Hindlimb muscle (tissue), 1 donor: ENCODE results near the gene KCNIP1. TPM values are rescaled to one million over a fixed set of nuclear protein-coding genes. Genes with fewer than 3 reads are reported as not detected.

Experiments used
- DNase-seq: peaks from one replicate; pipeline ENCODE4 v3.0.0-alpha.2; 2013
- polyA plus RNA-seq: library from polyadenylated mRNA; unstranded; fragments of 120-200 nt; gene quantifications from one replicate; pipeline ENCODE4 v1.2.1, GENCODE V29; 2013; ENCODE audit not compliant: insufficient read length

KCNIP1 gene
- polyA plus RNA-seq, 1 donor: 1.3 TPM

DNA sequence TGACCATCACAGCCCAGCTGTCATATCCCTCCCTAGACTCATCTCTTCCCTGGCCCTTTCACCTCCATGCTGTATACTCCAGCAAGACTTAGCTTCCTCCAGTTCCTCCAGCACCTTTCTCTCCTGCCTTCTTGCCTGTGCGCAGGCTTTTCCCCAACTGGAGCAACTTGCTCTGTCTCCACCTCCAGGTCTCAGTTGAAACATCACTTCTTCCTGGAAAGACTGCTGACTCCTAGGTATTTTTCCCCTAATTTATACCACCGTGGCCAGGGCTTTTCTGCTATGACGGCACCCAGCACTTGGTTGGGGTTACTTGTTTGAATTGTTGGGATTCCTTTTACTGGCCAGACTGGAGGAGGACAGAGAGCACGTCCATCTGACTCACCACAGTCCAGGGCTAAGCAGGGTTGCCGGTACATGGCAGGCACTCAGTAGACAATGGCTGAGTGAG lies 67.5 kb downstream of the KCNIP1 start:
- no peak for DNase-seq

DNA sequence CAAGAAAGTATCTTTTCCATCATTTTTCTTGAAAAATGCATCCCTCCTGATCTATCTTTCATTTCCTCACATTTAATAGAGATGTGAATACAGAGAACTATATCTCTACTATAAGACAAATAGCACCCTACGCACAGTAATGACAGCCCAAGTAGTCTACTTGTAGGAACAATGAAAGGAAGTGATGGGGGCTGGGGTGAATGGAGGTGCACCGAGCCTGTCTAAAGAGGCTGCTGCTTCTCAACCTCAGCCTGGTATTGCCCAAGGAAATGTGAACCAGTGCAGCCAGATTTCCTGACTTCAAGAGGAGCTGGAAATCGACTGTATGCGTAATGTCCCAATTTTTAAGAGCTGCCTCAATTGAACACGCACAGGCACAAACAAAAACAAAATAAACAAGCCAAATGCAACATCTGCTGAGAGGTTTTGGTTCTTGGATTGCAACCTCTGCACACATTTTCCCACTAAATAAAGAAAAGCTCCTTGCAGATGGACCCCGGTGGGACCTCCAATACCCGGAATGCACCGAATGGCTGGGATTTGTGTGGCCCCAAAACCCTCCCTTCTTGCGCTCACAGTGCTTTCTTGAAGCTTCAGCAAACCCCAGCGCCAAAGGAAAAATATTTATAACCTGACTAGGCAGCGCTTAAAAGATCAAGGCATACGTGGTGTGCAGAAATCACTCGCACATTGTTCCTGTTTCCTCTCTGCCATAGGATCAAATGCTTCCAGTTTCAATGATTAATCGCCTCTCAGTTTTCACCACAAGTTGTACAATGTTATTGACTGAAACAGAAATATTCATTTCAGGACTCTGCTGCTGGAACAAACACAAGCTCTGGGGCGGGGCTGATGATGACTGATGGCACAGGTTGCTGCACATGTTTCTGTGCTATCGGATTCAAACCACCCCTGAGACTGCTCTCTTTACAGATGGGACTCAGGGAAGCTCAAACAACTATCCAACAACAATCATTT lies 68.3 kb downstream of the KCNIP1 start:
- peak; percentile 62 for DNase-seq

DNA sequence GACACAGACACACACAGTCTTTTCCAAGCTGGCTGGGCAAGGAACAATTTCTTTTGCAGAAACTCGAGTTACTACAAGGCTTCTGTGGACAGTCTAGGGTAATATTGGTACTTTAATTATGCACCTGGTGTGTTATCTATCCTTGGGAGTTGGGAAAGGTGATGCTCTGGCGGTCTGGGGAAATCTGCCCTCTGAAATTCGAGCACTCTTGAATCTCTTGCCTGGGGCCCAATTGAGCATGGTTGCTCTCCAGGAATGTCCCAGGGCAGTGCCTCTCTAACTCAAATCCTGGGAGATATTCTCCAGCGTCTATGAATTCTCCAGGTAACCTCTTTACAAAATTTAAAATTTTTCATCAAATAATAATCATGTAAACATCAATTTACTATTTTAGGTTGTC lies 69.3 kb downstream of the KCNIP1 start:
- no peak for DNase-seq

DNA sequence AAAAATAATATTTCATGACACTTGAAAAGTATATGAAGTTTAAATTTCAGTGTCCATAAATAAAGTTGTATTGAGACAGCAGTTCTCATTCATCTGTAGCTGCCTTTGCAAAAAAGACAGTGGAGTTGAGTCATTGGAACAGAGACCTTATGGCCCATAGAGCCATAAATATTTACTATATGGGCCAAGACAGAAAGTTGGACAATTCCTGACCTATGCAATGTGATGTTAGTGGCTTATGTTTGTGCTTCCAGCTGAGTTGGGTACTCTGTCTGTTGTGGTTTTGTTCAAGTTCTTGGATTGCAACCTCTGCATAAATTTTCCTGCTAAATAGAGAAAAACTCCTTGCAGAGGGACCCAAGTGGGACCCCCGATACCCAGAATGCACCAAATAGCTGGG lies 69.8 kb downstream of the KCNIP1 start:
- no peak for DNase-seq

DNA sequence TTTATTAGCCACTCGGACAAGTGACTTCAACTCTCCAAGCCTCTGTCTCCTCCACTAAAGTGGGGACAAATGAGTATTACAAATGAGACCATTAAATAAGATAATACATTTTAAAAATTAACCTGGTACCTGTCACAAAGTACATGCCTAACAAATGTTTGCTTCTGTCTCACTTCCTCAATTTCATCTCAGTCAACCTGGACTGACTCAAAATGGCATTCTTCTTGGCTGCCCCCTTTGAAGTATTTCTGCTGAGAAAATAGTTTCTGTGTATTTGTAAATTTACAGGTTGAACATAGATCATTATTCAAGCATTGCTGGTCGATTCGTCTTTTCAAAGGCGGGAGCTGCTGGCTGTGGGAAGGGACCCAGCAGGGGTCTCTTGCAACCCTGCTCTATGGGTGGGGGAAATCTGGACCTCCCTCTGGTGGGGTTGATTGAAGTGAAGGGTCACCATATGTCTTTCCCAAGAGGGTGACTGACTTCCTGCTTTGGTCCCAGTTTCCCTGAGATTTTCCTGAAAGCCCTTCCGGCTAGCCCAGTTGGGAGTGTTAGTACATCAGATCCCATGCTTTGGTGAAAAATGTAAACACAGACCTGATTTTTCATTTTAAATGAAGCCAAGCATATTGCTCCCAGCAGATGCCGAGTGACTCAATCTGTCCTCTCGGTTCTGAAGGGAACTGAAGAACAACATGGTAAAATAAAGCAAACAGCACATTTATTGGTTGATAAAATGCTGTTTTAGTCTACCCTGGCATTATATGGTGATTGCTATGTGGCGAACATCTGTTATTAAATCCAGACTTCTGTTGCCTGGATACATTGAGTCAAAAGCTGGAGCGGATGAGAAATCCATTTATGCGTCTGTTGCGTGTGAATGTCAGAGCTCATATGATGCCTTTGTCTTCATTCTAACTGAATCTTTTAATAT lies 73.0 kb downstream of the KCNIP1 start:
- DNase-seq: no peak

DNA sequence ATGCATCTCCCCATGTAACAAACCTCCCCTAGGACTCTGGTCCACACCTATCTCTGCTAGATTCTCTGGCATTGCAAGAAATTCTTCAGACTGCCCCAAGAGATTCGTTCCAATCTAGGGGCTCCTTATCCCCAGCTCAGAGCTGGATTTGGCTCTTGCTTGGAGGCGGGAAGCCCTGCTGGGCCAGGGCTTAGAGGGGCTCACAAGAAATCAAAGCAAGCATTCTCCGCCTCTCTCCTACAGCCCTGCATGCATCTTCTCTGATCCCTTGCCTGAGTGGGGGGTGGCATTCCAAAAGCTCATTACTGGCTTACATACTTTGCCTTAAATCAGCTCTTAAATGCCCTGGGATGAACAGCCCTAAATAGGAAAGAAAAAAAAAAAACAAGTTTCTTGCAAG lies 75.8 kb downstream of the KCNIP1 start:
- no peak for DNase-seq

DNA sequence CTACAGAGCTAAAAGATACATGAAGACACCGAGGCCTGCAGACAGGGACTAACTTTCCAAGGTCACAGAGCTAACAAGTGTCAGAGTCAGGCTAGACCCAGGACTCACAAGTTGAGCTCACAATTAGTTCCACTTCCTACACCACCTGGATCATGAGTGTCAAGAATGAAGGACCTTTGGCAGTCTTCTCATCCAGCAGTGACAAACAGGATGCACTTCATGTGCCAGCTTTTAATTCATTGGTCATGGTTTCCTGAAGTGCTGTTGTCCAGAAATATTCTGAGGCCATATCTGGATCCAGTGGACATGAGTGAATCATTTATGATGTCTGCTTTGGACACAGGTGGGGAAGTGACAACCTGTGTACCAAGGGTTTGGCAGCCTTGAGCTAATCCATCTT lies 77.4 kb downstream of the KCNIP1 start:
- DNase-seq: no peak

DNA sequence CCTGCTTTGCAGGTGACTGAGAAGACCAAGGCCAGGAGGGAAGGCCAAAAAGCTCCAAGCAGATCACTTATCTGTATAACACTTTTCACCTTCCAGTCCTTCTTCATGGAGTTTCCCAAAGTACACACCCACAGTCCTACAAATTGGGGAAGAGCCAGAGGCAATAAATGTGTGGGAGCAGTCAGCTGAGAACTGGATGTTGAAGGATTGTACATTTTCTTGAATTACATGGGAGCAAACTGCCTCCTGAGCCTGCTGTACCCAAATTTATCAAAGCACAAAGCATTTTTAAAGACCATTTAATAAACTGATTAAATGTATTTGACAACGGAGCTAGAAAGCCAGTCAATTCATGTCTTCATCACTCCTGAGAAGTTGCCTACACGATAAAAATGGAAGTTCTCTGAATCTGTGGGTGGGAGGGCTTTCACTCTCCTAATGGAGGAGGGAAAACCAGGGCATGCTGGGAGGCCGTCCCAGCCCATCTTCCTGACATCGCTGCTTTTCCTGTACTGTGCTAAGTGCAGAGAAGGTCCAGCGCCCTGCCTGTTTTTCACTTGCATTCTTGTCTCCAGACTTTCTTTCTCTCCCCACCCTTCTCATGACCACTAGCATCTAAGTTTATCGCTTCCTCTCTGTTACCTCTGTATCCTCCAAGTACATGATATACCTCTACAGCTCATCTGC lies 79.0 kb downstream of the KCNIP1 start:
- no peak for DNase-seq

DNA sequence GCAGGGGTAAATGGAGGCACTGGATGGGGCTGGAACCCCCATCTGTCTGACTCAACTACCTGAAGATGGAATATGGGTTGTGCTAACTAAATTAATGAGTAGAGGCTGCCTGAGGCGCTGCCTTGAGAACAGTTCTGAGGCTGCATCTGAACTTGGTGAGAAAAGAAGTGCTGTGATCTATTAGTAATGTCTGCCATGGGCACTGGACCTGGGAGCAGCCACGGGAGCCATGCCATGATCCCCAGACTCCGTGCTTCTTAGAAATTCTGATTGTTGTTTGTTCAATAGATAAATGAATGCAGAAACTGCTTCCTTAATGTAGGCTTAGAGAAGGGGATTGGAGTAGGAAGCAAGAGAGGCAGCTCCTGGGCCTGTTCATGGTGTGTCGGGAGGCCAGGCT lies 80.2 kb downstream of the KCNIP1 start:
- no peak for DNase-seq

DNA sequence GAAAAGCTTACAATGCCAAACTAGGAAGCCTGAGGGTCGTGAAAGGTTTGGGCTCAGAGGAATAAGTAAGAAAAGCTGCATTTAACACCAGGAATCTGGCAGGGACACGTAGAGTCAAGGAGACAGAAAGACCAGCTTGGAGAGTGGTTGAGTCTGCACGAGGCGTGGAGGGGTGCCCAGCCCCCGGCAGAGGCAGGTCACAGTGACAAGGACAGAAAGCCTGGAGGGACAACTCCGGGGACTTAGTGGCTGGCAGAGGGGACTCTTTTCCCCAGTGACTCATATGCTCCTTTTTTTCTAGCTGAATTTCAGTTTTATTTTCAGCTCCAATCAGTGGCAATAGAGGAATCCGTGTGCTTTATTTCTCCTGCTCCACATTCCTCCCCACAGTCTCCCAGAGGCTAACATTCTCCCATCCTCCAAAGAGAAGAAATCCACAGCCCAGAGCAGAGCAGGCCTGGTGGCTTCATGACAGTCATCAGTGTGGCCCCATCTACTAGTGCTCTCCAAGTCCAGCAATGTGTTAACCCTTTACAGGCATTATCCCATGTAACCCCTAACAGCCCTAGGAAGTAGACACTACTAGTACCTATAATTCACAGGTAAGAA lies 80.7 kb downstream of the KCNIP1 start:
- DNase-seq: no peak

DNA sequence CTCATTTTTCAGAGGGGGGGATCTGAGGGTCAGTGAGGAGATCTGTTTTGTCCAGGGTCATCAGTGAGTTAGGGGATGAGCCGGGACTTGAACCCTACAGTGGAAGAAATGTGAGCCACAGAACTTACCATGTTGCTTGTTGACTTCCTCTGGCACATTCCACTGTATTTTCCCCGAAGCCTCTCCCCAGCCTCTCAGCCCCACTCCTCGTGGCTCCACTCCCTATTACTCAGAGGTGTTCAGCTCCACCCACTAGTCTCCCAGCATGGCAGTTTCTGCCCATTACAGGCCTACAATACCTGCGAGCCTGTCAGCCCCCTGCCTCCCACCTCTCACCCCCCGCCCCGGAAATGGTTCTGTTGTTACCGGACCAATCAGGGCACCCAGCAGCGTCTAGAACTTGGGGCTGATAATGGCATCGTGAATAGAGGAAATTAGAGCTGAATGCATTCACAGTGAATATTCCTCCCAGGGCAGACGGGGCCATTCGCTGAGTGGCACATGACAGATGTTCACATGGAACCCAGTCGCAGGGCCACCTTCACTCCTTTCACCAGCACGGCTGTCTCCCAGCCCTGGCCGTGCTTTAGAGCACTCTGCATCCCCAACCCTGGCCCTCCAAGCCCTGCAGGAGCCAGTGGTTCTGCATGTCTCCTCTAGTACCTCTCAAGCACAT lies 81.6 kb downstream of the KCNIP1 start:
- DNase-seq: no peak

DNA sequence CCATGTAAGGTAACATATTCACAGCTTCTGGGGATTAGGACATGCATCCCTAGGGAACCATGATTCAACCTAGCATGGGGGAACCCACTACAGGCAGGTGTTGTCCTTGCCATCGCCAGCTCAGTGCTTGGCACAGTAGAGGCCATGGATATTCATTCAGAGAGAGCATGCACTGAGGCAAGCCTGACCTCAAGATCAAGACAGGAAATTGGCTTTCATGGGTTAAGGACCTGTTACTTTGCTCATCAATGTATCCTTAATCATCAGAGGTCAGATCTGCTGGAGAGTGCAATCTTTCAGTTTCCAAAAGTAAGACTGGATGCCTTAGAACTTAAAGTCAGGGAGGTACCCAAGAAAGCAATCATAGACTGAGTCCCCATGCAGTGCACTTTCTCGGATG lies 84.0 kb downstream of the KCNIP1 start:
- no peak for DNase-seq

DNA sequence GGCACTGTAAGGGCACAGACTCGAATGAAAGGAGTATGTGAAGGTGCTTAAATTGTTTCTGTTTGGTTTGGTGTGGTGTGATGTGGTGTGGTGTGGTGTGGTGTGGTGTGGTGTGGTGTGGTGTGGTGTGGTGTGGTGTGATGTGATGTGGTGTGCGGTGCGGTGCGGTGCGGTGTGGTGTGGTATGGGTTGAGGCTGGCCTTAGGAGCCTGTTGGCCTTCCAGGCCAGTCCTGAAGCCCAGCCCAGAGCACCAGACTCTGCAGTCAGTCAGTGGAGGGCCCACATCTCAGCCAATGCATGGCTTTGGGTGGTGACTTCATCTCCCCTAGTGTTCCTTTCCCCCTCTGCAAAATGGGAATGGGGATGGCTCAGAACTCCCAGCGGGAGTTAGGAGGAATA lies 85.8 kb downstream of the KCNIP1 start:
- DNase-seq: no peak

DNA sequence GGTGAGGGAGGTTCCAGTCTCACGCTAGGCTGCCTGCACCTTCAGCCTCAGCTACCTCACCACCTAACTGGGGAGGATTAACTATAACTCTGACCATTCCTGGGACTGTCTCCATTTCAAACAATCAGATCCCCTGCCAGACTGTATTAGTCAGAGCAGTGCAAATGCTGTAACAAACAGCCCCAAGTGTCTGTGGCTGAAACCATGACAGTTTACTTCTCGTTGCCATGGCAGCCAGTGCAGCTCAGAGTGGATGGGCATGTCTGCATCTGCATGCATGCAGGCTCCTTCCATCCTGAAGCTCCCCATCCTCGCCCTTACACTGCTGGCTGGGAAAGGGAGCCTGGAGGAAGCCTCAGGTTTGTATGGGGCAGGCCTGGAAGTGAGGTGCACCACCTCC lies 86.7 kb downstream of the KCNIP1 start:
- DNase-seq: no peak

DNA sequence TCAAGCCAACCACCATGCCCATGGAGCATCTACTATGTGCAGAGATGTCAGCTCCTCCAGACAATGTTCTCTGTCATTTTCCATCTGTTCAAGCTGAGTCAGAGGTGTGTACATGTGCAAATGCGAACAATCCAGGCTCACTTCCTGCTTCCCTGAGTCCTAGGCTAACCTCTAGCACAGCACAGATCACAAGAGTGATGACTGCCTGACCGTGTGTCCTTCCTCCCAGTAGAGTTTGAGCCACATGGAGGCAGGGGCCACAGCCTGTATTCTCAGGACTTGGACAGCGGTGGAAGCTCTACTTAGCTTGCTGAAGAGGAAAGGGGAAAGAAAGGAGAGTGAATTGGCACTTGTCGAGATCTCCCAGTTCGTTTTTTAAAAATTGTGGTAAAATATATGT lies 87.2 kb downstream of the KCNIP1 start:
- no peak for DNase-seq

DNA sequence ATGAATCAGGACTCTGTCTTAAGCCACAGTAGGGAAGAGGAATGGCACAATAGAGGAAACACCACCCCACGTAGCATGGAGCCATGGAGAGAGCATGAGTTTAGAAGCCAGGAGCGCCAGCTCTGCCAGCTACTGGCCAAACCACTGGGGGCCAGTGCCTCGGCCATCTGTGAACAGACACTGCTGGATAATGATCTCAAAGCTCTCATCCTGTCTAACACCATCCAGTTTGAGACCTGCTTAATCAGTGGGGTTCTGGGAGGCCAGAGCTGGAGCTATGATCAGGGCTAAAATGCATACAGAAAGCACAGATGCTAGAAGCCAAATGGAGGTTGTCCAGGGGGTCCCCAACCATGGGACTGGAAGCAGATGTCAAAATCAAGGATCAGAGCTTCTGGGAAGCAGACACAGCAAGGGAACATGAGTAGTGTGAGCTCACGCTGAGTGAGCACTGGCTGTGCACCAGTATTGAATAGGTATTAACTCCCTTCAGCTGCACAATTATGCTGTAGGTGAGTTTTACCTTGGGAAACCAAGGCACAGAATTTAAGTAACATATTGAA lies 92.7 kb downstream of the KCNIP1 start:
- no peak for DNase-seq

DNA sequence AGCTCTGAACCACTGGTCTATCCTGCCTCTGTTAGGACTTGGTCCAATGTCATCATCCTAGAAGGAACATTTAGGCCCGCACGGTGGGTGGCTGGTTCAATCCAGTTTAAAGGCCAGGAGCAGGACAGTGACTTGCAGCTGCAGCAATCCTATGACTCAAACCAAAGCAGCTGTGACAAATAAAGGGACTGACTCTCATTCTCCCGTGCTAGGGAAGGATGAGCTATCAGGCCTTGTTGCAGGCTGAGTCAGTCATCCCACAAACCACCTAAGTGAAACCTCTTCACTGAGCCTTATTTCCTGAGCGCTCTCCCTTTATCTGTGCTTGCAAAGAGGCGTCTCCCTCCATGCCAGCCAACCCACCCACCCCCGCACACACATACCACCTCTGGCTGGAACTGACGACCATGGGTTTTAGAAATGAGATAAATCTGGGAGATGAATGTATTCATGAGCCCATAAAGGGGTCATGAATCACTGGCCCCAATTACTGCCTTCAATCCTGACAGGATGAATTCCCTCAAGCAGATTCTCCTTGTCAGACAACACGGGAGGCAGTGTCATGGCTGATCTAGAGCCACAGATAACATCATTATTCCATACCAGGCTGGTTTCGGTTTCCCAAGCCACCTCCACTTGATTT lies 93.4 kb downstream of the KCNIP1 start:
- DNase-seq: peak; percentile 51

DNA sequence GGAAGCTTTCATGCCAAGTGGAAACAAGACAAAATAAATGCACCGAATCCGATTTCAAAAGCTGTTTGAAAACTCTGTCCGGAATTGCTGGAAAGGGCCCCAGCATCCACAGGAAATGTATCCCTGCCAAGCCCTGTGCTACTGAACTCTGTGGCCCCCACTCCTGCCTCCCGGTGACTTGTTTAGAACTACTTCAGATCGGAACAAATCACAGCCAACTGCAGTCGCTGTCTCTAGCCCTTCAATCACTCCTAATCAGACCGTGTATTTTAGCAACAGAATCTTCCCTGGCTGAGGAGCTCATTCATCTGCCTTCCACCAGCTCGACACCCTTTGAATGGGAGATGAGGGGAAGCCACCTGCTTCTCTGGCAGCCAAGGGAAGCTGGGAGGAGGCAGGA lies 94.1 kb downstream of the KCNIP1 start:
- DNase-seq: peak; percentile 53

DNA sequence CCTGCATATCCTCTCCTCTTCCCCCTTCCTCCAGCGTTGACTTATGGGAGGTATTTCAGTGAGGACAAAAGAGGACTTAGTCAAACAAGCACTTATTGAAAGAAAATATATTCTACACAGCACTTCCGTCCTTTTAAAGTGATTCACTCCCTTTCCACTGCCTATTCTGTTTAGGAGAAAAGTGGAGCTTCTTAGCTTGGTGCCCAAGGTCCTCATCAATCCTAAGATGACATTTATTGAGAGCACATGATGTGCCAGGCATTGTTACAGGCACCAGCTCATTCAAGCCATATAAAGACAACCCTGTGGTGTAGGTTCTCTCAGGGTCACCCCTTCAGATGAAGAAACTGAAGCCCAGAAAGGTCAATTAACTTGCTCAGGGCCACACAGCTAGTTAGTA lies 95.9 kb downstream of the KCNIP1 start:
- DNase-seq: no peak

DNA sequence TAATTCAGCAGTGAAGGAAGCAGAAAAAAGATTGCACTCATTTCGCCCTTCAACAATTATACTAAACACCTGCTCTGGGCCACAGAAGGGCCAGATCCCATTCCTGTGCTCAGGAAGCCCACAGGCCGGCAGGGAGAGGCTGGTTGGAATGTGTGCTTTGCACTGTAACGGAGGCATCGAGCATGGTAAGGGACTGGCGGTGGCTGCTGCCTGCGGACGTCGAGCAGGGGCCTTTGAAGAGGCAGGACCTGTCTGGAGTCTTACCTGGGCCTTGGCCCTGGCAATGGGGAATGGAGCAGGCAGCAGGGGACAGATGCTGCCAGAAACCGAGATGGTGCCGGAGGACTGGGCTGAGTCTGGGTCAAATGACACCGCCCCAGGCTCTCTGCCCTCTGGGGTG lies 97.8 kb downstream of the KCNIP1 start:
- DNase-seq: no peak

DNA sequence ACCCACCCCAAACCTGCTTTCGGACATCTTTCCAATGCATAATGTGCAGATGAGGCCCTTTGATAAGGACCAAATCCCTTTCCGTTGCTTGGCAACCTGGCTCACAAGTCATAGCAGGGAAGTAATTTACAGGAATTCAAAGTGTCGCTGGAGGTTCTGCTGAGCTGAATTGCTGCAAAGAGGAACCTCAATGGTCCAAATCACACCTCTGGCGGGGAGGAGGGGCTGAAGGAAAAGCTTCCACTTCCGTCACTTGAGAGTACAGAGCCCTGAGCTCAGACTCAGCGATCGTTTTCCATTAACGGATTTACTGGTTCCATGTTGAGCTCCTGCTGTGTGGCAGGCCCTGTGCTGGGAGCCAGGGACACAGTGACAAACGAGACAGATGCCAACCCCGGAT lies 99.3 kb downstream of the KCNIP1 start:
- DNase-seq: no peak
